SH-SY5Y (cell line): ENCODE measurements around the gene DPYD.

ENCODE experiments used
- GATA2 ChIP-seq: IDR thresholded peaks from 2 replicates; pipeline ENCODE4 v1.6.1; 2011; ENCODE audit warnings: mild to moderate bottlenecking, low read depth, low read length
- GATA3 ChIP-seq: IDR thresholded peaks from 2 replicates; pipeline ENCODE4 v1.6.1; 2011; ENCODE audit warnings: low read depth, mild to moderate bottlenecking, low read length, moderate library complexity

DNA sequence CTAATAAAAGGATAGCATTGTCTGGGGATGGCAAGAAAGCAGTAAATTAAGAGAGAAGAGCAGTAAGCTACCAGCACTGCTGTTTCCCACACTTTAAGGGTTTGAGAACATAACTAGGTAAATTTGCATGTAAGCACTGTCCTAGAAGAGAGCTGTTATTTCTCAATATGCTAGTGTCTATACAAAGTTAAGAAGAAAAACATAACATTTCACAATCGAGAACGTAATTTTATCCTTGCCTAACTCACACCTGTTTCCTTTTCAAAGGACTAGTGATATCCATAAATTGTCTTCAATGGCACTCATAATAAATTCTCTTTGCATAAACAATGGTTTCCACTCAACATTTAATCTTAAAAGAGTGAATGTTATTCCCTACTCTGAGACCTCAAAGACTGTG is 623.2 kb downstream of the DPYD start:
- TF ChIP-seq GATA3 (no peak), GATA2 (no peak)
